T-helper 2 cell treated with Interferon-gamma antibody and Interleukin-4, amounts not matched to agents 5 μg/mL and 100 μg/mL, for 36 hours (primary cell): Measurements from ENCODE around the gene CACNA1B.

ENCODE experiments used
- DNase-seq: peaks from one replicate; pipeline ENCODE4 v3.0.0; 2021; ENCODE audit warnings: low spot score
- H3K27ac Mint-ChIP-seq: one replicate; pipeline ENCODE4 v1.8.0; 2021; ENCODE audit warnings: mild to moderate bottlenecking, mixed read lengths
- H3K27me3 Mint-ChIP-seq: one replicate; pipeline ENCODE4 v1.8.0; 2021; ENCODE audit warnings: low read depth, mixed read lengths
- H3K36me3 Mint-ChIP-seq: one replicate; pipeline ENCODE4 v1.8.0; 2021; ENCODE audit warnings: low read depth, mixed read lengths
- H3K4me1 Mint-ChIP-seq: one replicate; pipeline ENCODE4 v1.8.0; 2021; ENCODE audit warnings: low read depth, mixed read lengths
- H3K4me3 Mint-ChIP-seq: one replicate; pipeline ENCODE4 v1.8.0; 2022; ENCODE audit warnings: mild to moderate bottlenecking, moderate library complexity, mixed read lengths
- H3K9me3 Mint-ChIP-seq: one replicate; pipeline ENCODE4 v1.8.0; 2021; ENCODE audit warnings: mixed read lengths

Gene CACNA1B

DNA sequence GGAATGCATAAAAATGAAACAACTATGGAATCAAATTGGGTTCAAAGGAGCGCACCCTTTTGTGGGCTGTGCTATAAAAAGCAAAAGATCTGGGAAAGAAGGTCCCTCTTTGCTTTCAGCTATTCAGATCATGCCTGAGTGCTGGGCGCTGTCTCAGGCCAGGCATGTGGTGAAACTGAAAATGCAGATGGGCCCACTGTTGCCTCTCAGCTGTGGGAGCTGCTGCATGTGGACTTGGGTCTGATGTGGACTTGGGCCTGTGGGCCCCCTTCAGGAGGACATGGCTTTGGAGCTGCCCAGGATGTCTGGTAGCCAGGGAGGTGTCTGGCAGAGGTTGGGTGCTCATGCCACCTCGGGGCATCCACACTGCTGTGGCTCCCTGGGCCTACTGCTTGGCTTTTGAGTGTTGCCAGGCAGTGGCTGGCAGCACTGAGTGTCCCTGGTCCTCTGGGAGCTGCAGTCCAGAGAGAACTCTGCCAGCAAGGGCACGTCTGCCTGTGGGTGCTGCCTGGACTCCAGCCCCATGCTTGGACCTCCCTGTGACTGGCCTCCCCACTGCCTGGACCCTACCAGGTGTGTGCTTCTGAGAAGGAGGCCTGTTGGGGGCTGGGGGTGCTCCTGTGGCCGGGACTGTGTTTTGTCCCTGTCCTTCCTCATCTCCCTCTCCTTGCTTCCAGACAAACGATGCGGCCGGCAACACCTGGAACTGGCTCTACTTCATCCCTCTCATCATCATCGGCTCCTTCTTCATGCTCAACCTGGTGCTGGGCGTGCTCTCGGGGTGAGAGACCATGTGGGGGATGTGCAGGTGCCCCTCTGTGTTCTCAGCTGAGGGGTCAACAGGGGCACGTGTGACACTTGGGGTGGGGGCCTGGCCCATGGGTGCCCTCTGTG is 74.3 kb downstream of the CACNA1B start:
- no peaks in the 10 kb centered on the region for H3K4me1 Mint-ChIP-seq
- H3K27ac Mint-ChIP-seq: no peak overlapping the region
- no peaks in the 10 kb centered on the region for H3K36me3 Mint-ChIP-seq
- no peak for DNase-seq
- no peaks in the 10 kb centered on the region for H3K27me3 Mint-ChIP-seq
- no peak overlapping the region for H3K4me3 Mint-ChIP-seq
- peaks cover 5% of the 10 kb centered on the region for H3K9me3 Mint-ChIP-seq

DNA sequence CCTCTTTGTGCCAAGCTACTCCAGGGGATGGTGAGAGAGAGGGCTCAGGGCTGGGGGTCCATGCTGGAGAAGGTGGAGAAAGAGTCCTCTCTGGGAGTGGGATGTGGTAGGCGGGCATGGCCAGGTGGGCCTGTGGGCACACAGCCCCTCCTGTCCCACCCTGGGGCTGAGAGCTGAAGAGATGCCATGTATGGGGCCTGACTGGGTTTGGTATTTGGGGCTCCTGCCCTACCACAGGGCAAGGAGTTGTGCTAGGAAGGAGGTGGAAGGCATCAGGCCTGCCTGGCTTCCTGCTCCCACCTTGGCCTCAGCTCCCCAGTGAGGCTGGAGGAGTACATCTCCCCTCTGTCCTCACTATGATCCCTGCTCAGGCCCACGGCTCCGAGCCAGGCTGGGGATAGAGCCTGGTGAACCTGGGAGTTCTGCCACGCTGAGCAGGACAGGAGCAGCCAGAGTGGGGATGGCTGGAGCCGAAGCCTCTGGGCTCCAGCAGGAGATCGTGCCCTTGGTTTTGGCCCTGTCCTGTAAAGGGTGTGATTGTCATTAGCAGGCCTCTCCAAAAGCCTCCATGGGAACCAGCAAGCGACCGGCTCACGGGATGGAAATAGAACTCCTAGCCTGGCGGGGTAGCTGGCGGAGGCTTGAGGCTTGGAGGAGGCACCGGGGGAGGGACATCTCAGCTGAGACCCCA is 75.5 kb downstream of the CACNA1B start:
- no peak overlapping the region for H3K4me3 Mint-ChIP-seq
- DNase-seq: no peak
- H3K4me1 Mint-ChIP-seq: no peaks in the 10 kb centered on the region
- H3K27ac Mint-ChIP-seq: no peak overlapping the region
- H3K27me3 Mint-ChIP-seq: no peaks in the 10 kb centered on the region
- no peaks in the 10 kb centered on the region for H3K9me3 Mint-ChIP-seq
- H3K36me3 Mint-ChIP-seq: no peaks in the 10 kb centered on the region

DNA sequence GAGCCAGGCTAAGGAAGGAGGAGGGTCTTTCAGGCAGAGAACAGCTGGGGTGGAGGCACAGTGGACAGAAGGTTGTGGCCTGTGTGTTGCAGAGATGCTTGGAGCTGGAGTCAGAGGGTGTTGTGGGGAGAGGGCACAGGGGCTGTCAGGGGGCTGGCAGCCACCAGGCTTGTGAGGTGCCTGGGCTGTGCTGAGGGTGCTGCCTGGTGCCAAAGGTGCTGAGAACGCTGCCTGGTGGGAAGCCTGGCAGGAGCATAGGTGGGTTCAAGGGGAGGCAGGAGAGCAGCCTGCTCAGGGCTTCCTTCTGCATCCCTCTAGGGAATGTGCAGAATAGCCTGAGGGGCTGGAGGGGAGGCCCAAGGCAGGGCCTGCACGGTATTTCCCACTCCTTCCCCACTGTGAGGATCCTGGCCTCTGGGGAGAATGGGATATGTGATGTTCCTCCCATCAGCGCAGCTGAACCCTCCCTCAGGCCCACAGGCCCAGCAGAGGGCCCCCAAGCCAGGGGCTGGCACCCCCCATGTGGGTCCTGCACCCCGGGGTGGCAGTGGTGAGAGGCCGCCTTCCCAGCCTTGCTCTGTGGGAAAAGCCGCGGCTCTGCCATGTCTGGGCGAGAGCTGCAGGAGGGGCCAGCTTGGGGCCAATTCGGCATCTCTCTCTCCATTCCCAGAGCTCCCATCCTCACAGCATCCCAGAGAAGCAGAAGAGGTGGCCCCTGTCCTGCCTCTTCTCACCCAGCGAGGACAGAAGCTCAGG is 76.3 kb downstream of the CACNA1B start:
- Mint-ChIP-seq H3K9me3 (no peaks in the 10 kb centered on the region), H3K36me3 (no peaks in the 10 kb centered on the region), H3K4me1 (no peaks in the 10 kb centered on the region), H3K27me3 (no peaks in the 10 kb centered on the region), H3K27ac (no peak overlapping the region), H3K4me3 (no peak overlapping the region)
- DNase-seq: no peak

DNA sequence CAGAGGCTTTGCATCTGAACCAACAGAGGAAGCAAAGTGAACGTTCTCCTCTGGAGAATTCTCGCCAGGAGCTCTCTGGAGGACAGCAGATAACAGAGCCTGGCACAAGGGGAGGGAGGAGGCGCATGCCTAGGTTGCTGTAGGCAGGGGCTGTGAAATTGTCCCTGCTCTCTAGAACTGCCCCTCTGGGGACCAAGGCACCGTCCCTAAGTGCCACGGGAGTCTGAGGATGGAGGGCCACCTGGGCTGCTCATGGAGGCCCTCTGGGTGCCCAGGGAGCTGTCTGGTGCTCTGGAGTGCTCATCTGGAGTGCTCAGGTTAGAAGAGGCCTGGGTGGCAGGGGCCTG is 77.6 kb downstream of the CACNA1B start:
- no peaks in the 10 kb centered on the region for H3K27me3 Mint-ChIP-seq
- no peaks in the 10 kb centered on the region for H3K36me3 Mint-ChIP-seq
- H3K4me1 Mint-ChIP-seq: no peaks in the 10 kb centered on the region
- H3K27ac Mint-ChIP-seq: no peak overlapping the region
- H3K4me3 Mint-ChIP-seq: no peak overlapping the region
- H3K9me3 Mint-ChIP-seq: no peaks in the 10 kb centered on the region
- no peak for DNase-seq

DNA sequence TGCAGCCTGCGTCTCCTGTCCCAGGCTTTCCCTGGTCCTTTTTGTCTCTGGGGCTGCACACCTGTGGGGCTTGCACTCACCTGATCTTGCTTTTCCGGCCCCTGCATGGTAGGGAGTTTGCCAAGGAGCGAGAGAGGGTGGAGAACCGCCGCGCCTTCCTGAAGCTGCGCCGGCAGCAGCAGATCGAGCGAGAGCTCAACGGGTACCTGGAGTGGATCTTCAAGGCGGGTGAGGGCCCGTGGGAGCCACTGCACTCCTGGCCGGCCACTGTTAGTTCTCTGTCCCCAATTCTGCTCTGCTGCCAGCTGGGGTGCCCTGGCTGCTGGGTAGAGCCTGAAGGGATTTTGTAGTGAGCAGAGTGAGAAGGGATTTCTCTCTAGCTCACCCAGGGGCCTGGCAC is 78.0 kb downstream of the CACNA1B start:
- no peak for DNase-seq
- H3K9me3 Mint-ChIP-seq: no peaks in the 10 kb centered on the region
- no peaks in the 10 kb centered on the region for H3K27me3 Mint-ChIP-seq
- no peaks in the 10 kb centered on the region for H3K4me1 Mint-ChIP-seq
- no peak overlapping the region for H3K27ac Mint-ChIP-seq
- H3K4me3 Mint-ChIP-seq: no peak overlapping the region
- no peaks in the 10 kb centered on the region for H3K36me3 Mint-ChIP-seq

DNA sequence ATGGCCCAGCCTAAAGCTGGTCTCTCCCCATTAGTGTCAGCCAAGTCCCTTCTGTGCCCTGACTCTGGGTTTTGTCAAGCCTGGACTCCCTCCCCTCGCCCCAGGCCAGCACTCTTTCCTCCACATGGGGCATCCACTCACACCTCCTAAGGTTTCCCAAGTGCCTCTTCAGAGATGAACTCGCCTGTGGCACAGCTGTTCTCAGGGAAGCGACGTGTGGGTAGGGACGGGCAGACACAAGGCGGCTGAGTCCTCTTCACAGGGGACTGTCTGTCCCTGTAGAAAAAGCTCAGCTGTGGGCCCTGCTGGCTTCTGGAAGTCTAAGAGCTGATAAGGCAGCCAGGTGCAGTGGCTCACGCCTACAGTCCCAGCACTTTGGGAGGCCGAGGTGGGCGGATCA is 78.5 kb downstream of the CACNA1B start:
- Mint-ChIP-seq H3K9me3 (no peaks in the 10 kb centered on the region), H3K4me3 (no peak overlapping the region), H3K27me3 (no peaks in the 10 kb centered on the region), H3K4me1 (no peaks in the 10 kb centered on the region), H3K27ac (no peak overlapping the region), H3K36me3 (no peaks in the 10 kb centered on the region)
- no peak for DNase-seq

DNA sequence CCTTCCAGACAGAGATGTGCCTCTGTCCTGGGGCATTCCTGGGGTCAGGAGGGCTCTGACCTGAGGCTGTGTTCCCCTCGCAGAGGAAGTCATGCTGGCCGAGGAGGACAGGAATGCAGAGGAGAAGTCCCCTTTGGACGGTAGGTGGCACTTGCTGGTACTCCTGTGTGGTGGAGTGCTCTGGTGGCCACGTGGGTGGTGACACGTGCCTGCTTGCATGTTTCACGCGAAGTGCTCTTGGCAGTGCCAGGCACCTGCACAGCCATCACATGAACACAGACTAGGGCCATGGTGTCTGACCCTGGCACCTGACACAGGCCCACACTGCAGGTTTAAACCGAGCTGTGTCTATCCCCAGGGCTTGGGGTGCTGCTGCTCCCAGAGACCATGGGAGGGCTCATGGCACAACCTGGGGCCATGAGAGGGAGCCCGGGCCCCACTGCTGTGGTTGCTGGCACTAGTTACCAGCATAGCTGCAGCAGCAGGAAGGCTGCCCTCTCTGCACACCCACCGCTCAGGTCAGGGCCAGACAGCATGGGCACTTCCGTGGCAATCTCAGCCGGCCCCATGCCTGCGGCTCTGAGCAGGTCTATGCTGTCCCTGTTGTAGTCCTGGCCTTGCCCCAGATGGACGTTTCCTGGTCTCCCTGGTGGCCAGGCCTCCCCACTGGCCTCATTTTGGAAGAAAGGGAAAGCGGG is 79.3 kb downstream of the CACNA1B start:
- no peaks in the 10 kb centered on the region for H3K36me3 Mint-ChIP-seq
- no peaks in the 10 kb centered on the region for H3K27me3 Mint-ChIP-seq
- no peak for DNase-seq
- no peaks in the 10 kb centered on the region for H3K9me3 Mint-ChIP-seq
- H3K4me1 Mint-ChIP-seq: no peaks in the 10 kb centered on the region
- H3K4me3 Mint-ChIP-seq: no peak overlapping the region
- H3K27ac Mint-ChIP-seq: no peak overlapping the region

DNA sequence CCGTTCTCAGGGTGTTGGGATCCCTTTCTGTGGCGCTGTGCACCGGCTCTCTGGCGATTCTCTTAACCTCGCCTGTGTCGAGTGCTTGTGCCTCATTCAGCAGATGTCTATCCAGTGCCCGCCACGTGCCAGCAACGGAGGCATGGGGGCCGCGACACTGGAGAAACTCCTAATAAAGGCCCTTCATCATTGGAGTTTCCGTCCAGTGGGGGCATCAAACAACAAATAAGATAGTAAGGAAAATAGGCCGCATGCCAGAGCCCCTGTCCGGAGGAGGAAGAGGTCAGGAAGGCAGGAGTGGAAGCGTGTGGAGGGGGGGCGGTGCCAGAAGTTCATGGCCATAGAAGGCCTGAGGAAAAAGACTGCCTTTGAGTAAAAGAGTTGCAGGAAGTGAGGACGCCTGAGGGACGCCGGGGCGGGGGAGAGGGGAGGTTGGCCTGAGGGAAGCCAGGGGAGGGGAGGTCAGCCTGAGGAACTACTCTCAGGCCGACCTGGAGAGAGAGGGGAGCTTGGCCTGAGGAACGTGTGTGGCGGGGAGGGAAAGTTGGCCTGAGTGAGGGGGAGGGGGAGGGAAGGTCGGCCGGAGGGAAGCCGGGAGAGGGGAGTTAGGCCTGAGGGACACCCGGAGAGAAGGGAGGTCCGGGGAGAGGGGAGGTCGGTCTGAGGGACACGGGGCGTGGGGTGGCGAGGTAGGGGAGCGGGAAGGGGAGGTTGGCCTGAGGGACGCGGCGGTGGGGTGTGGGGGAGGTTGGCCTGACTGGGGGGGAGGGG is 82.2 kb downstream of the CACNA1B start:
- Mint-ChIP-seq H3K9me3 (no peaks in the 10 kb centered on the region), H3K4me3 (no peak overlapping the region), H3K27ac (no peak overlapping the region), H3K36me3 (no peaks in the 10 kb centered on the region), H3K27me3 (peaks cover 4% of the 10 kb centered on the region), H3K4me1 (no peaks in the 10 kb centered on the region)
- no peak for DNase-seq

DNA sequence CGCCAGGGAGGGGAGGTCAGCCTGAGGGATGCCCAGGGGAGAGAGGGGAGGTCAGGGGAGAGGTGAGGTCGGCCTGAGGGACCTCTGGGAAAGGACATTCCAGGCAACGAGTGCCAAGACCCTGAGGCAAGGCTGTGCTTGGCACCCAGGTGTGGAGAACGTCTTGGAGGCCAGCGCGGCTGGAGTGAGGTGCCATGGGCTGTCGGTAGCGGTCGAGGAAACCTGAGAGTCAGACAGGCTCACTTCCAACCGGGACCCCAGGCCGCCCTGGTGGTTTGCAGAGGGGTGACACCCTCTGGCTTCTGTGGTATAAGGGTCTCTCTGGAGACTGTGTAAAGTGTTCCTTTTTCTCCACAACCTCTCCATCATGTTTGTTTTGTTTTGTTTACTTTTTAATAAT is 82.9 kb downstream of the CACNA1B start:
- H3K36me3 Mint-ChIP-seq: no peaks in the 10 kb centered on the region

DNA sequence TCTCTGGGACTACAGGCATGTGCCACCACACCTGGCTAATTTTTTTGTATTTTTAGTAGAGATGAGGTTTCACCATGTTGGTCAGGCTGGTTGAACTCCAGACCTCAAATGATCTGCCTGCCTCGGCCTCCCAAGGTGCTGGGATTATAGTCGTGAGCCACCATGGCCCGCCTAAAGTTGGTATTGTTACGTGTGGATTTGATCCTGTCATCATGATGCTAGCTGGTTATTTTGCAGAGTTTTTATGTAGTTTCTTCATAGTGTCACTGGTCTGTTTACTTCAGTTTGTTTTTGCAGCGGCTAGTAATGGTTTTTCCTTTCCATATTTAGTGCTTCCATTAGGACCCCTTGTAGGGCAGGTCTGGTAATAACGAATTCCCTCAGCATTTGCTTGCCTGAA is 85.9 kb downstream of the CACNA1B start:
- Mint-ChIP-seq H3K4me3 (no peak overlapping the region), H3K36me3 (no peaks in the 10 kb centered on the region), H3K27ac (no peak overlapping the region), H3K9me3 (no peaks in the 10 kb centered on the region), H3K4me1 (no peaks in the 10 kb centered on the region), H3K27me3 (peaks cover 4% of the 10 kb centered on the region)
- no peak for DNase-seq

More for the DNA sequence above, 82.9 kb downstream of the CACNA1B start:
- H3K9me3 Mint-ChIP-seq: no peaks in the 10 kb centered on the region
- no peaks in the 10 kb centered on the region for H3K4me1 Mint-ChIP-seq
- no peak overlapping the region for H3K4me3 Mint-ChIP-seq
- H3K27ac Mint-ChIP-seq: no peak overlapping the region
- DNase-seq: no peak
- H3K27me3 Mint-ChIP-seq: peaks cover 4% of the 10 kb centered on the region

DNA sequence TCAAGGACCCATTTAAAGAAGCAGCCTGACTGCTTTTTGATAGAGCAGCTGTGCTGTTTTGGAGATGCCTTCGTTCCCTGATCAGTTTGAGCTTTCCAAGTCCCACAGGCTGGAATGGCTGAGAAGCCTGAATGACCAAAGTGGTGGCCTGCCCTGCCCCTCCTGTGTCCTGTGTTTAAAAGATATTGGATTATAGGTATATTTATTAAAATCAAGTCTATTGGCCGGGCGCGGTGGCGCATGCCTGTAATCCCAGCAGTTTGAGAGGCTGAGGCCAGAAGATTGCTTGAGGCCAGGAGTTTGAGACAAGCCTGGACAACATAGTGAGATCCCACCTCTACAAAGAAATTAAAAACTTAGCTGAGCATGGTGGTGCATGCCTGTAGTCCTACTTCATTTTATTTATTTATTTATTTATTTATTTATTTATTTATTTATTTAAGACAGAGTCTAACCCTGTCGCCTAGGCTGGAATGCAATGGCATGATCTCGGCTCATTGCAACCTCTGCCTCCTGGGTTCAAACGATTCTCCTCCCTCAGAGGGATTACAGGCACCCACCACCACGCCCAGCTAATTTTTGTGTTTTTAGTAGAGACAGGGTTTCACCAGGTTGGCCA is 87.7 kb downstream of the CACNA1B start:
- Mint-ChIP-seq H3K4me1 (no peaks in the 10 kb centered on the region), H3K27me3 (peaks cover 4% of the 10 kb centered on the region), H3K9me3 (no peaks in the 10 kb centered on the region), H3K27ac (no peak overlapping the region), H3K4me3 (no peak overlapping the region), H3K36me3 (no peaks in the 10 kb centered on the region)
- DNase-seq: no peak

DNA sequence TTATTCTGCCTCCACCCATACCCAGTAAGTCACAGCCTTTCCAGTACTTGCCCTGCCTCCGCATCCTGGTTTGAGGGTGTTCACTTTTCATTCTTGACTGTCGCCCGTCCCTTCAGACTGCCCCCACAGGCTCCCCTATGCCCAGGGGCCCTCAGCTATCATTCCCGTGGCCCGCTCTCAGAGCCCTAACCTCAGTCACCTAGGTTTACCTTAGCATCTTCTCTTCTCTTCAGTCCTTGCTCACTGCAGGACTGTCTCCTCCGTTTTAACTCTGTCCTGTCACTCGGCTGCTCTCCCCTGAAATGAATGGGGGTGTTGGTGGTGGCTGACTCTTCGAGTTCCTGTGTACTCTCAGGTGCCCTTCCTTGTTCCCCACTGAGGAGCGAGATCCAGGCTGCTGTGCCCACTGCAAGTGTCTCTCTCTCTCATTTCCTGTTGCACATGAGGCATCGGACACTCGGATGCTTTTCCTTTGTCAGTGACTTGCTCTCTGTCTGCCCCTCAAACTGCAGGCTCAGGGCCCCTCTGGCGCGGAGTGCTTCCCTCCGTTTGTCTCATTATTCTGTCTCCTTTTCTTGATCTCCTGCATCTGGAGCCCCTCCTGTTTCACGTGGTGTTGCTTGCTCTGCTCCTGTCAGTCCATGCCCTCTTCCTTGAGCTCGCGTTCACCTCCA is 89.8 kb downstream of the CACNA1B start:
- Mint-ChIP-seq H3K27me3 (peaks cover 2% of the 10 kb centered on the region), H3K36me3 (no peaks in the 10 kb centered on the region), H3K4me1 (no peaks in the 10 kb centered on the region), H3K9me3 (no peaks in the 10 kb centered on the region), H3K4me3 (no peak overlapping the region), H3K27ac (no peak overlapping the region)
- DNase-seq: no peak
